Measurements from ENCODE around the gene COL5A3.

DNA sequence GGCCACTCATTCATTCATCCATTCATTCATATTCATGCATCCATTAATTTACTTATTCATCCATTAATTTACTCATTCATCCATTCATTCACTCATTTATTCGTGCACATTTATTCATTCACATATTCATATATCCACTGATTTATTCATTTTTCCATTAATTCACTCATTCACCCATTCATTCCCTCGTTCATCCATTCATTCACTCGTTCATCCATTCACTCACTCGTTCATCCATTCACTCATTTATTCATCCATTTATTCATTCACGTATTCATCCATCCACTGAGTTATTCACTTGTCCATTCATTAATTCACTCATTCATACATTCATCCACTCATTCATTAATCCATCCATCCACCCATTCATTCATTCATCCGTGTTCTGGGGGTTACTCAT is 38.2 kb downstream of the COL5A3 start:
- TF ChIP-seq, protein P1, sequence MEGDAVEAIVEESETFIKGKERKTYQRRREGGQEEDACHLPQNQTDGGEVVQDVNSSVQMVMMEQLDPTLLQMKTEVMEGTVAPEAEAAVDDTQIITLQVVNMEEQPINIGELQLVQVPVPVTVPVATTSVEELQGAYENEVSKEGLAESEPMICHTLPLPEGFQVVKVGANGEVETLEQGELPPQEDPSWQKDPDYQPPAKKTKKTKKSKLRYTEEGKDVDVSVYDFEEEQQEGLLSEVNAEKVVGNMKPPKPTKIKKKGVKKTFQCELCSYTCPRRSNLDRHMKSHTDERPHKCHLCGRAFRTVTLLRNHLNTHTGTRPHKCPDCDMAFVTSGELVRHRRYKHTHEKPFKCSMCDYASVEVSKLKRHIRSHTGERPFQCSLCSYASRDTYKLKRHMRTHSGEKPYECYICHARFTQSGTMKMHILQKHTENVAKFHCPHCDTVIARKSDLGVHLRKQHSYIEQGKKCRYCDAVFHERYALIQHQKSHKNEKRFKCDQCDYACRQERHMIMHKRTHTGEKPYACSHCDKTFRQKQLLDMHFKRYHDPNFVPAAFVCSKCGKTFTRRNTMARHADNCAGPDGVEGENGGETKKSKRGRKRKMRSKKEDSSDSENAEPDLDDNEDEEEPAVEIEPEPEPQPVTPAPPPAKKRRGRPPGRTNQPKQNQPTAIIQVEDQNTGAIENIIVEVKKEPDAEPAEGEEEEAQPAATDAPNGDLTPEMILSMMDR (IDR thresholded peaks at IDR 0.05), result no peak
- TF ChIP-seq POLR2A (IDR thresholded peaks at IDR 0.05), result no peak

All from esophagus squamous epithelium (tissue), 4 donors.